ENCODE results near the gene HS6ST2. TPM values are rescaled to one million over a fixed set of nuclear protein-coding genes. Genes with fewer than 3 reads are reported as not detected.

The HS6ST2 gene
- total and polyA plus RNA-seq, 5 donors = 0.09 to 1.1 (median 0.18) TPM; not detected in 1

DNA sequence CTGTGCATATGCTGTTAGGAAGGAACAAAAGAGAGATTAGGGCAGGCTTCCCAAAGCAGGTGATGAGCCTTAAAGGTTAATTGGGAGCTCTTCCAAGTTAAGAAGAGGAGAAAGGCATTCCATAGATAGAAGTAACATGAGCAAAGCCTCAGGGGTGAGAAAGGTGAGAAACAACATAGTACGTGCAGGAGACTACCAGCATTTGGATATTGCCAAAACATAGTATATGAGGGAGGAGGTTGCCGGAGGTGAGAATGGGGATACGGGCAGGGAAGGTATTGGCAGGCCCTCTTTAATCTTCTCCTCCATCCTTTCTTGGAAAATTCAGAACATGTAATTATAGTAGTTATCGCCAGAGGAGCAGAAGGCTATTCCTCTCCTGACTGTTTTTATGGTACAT is 373.5 kb downstream of the HS6ST2 start:
- DNase-seq = no peak
- no peak overlapping the region for H3K27ac ChIP-seq (ENCODE audit: low read length)
- no peaks in the 10 kb centered on the region for H3K9me3 ChIP-seq (ENCODE audit: control insufficient read depth, low read length)
- no peak overlapping the region for H3K4me3 ChIP-seq (ENCODE audit: low read length)
- 90% methylated on average over 4 of the region's 4 CpGs for WGBS
- intact Hi-C loops (cut with DNase I) = no loop called here
- H3K27me3 ChIP-seq (ENCODE audit: control insufficient read depth, insufficient read depth) = no peaks in the 10 kb centered on the region
- H3K4me1 ChIP-seq (ENCODE audit: control insufficient read depth, insufficient read depth, low read length) = no peaks in the 10 kb centered on the region
- no peak for ATAC-seq

DNA sequence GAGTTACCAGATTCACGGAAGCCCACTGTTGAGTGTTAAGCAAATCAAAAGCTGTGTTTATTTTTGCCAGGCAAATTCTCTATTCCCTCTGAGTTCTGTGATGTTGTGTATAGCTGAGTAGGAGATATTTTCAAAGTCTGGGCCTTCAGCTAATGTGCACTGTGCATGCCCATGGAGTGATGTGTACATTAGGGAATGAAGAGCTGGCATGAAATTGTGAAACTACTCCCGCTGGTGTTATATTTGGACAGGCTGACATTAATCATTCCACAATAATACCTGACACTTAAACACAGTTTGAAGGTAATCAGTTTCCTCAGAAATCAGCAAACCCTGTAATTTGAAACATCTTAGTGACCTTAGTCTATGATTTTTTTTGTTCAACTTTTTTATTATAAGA is 381.5 kb downstream of the HS6ST2 start:
- 21% methylated on average over 2 of the region's 2 CpGs for WGBS
- H3K4me1 ChIP-seq (ENCODE audit: control insufficient read depth, insufficient read depth, low read length) = no peaks in the 10 kb centered on the region
- no peak for DNase-seq
- no peak overlapping the region for H3K27ac ChIP-seq (ENCODE audit: low read length)
- H3K27me3 ChIP-seq (ENCODE audit: control insufficient read depth, insufficient read depth) = no peaks in the 10 kb centered on the region
- no peak overlapping the region for H3K4me3 ChIP-seq (ENCODE audit: low read length)
- intact Hi-C loops (cut with DNase I) = no loop called here
- no peak for ATAC-seq
- H3K9me3 ChIP-seq (ENCODE audit: control insufficient read depth, low read length) = no peaks in the 10 kb centered on the region

Other genes with a start within 250 kb of the HS6ST2 start
- gene USP26, start 138.5 kb upstream of the HS6ST2 start, total RNA-seq = not detected
- not detected for gene USP26, start 138.5 kb upstream of the HS6ST2 start, polyA plus RNA-seq

Data from right cardiac atrium (tissue), 5 donors.